ENCODE measurements around the gene ANKRD29. TPM values are rescaled to one million over a fixed set of nuclear protein-coding genes. Genes with fewer than 3 reads are reported as not detected.

The ANKRD29 gene
- total RNA-seq, 2 experiments from 2014 or later: not detected

DNA sequence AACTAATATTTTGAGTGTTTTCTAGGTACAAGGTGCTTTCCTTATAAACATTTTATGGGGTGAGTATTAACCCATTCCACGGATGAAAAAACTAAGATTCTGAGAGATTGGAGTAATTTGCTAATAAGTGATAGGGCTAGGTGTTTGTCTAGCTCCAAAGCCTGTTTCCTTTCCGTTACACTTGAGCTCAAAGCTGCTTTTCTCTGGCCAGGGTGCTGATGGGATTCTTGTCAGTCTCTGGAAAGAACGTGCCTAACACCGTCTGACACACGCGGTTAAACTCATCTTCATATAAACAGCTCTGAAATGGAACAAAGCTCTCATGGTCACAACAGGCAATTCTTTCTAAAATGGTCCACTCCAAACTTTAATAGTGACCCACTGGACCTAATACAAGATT, 2.0 kb upstream of the ANKRD29 start:
- Mint-ChIP-seq H3K4me1 (ENCODE audit: low read depth) (peaks cover 17% of the 10 kb centered on the region), H3K36me3 (ENCODE audit: low read depth) (no peaks in the 10 kb centered on the region), H3K9me3 (no peaks in the 10 kb centered on the region), H3K27ac (no peak overlapping the region), H3K27me3 (peaks cover 27% of the 10 kb centered on the region), H3K4me3 (no peak overlapping the region)
- DNase-seq (no peak), ATAC-seq (no peak)
- ChIA-PET CTCF (interaction anchor here (1.0 to 1.3 kb wide), 2 partner anchors 39 to 42 kb away, joined by 3 read pairs; no protein-coding TSS in a partner anchor), POLR2A (no interaction called here)
- TF ChIP-seq CTCF (IDR thresholded peaks at IDR 0.05): no peak
- intact Hi-C loops (cut with micrococcal nuclease): no loop called here

GRCh38 chr18:23661735-23662308, 889 bp downstream of the ANKRD29 start:
- Mint-ChIP-seq H3K4me3 (peak overlapping the region; percentile 59), H3K27ac (no peak overlapping the region), H3K36me3 (ENCODE audit: low read depth) (no peaks in the 10 kb centered on the region), H3K4me1 (ENCODE audit: low read depth) (peaks cover 17% of the 10 kb centered on the region), H3K9me3 (no peaks in the 10 kb centered on the region), H3K27me3 (peaks cover 29% of the 10 kb centered on the region)
- ChIA-PET CTCF (interaction anchor here (0.6 kb wide), 1 partner anchor 151 kb away, joined by 4 read pairs; no protein-coding TSS in a partner anchor), POLR2A (no interaction called here)
- no peak for TF ChIP-seq CTCF (IDR thresholded peaks at IDR 0.05)
- intact Hi-C loops (cut with micrococcal nuclease): no loop called here
- ATAC-seq (peak; percentile 32), DNase-seq (no peak)

- Mint-ChIP-seq H3K4me3 (no peak overlapping the region), H3K27me3 (peaks cover 27% of the 10 kb centered on the region), H3K27ac (no peak overlapping the region), H3K9me3 (no peaks in the 10 kb centered on the region), H3K36me3 (ENCODE audit: low read depth) (no peaks in the 10 kb centered on the region), H3K4me1 (ENCODE audit: low read depth) (peaks cover 15% of the 10 kb centered on the region)
- no peak for ATAC-seq
- no peak for DNase-seq
- POLR2A ChIA-PET: no interaction called here
- CTCF ChIA-PET: no interaction called here
- TF ChIP-seq CTCF (IDR thresholded peaks at IDR 0.05): no peak
- intact Hi-C loops (cut with micrococcal nuclease): no loop called here
Measured at GRCh38 chr18:23658285-23658684, 4.4 kb downstream of the ANKRD29 start.

GRCh38 chr18:23652232-23652631, 10.5 kb downstream of the ANKRD29 start:
- intact Hi-C loops (cut with micrococcal nuclease): no loop called here
- Mint-ChIP-seq H3K4me1 (ENCODE audit: low read depth) (no peaks in the 10 kb centered on the region), H3K36me3 (ENCODE audit: low read depth) (no peaks in the 10 kb centered on the region), H3K9me3 (no peaks in the 10 kb centered on the region), H3K27me3 (no peaks in the 10 kb centered on the region), H3K4me3 (no peak overlapping the region), H3K27ac (no peak overlapping the region)
- TF ChIP-seq CTCF (IDR thresholded peaks at IDR 0.05): no peak
- POLR2A ChIA-PET: interaction anchor here (0.8 kb wide), 1 partner anchor 433 kb away, joined by 4 read pairs; no protein-coding TSS in a partner anchor
- DNase-seq (no peak), ATAC-seq (no peak)
- CTCF ChIA-PET: no interaction called here

GRCh38 chr18:23650968-23651927, 11.5 kb downstream of the ANKRD29 start:
- intact Hi-C loops (cut with micrococcal nuclease): no loop called here
- no peak for DNase-seq
- ATAC-seq: no peak

More at GRCh38 chr18:23650968-23651927, 11.5 kb downstream of the ANKRD29 start:
- no peaks in the 10 kb centered on the region for H3K27me3 Mint-ChIP-seq
- TF ChIP-seq CTCF (IDR thresholded peaks at IDR 0.05): no peak
- CTCF ChIA-PET: interaction anchor here (0.9 to 1.0 kb wide), 2 partner anchors 10 to 199 kb away, joined by 3 to 5 read pairs; no protein-coding TSS in a partner anchor
- H3K9me3 Mint-ChIP-seq: no peaks in the 10 kb centered on the region
- no peaks in the 10 kb centered on the region for H3K4me1 Mint-ChIP-seq (ENCODE audit: low read depth)
- no peak overlapping the region for H3K4me3 Mint-ChIP-seq
- H3K27ac Mint-ChIP-seq: no peak overlapping the region
- POLR2A ChIA-PET: interaction anchor here (1.3 kb wide), 1 partner anchor 9 kb away, joined by 3 read pairs; no protein-coding TSS in a partner anchor
- H3K36me3 Mint-ChIP-seq (ENCODE audit: low read depth): no peaks in the 10 kb centered on the region
